NK-92 (cell line): ENCODE results near the gene TMEM72.

Experiments
- DNase-seq: peaks from one replicate; lab custom pipeline; 2025; ENCODE audit not compliant: unreplicated experiment; lab: John Stamatoyannopoulos, UW

The TMEM72 gene

DNA sequence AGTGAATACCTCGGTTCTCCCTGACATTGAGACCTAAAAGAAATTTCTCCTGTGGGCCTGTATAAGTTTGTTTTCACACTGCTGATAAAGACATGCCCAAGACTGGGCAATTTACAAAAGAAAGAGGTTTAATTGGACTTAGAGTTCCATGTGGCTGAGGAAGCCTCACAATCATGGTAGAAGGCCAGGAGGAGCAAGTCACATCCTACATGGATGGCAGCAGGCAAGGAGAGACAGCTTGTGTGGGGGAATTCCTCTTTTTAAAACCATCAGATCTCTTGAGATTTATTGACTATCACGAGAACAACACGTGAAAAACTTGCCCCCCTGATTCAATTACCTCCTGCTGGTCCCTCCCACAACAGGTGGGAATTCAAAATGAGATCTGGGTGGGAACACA lies 6.7 kb downstream of the TMEM72 start:
- no peak for DNase-seq

DNA sequence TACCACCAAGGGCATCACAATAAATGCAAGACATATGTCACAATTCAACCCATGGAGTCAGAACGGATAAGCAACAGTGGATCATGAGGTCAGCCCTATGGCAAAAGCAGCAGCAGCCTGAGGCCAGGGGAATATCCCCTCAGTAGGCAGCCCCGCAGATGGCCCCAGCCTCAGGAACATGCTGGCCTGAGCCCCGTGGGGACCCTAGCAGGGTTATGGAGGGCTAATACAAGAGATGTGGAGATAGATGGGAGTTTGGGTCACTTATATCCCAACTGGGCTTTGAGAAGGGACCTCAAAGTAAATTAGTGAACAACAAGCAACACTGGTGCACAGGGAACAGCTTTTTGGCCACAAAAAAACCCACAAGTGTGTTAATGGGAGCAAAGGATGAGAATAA lies 9.1 kb downstream of the TMEM72 start:
- DNase-seq: no peak

DNA sequence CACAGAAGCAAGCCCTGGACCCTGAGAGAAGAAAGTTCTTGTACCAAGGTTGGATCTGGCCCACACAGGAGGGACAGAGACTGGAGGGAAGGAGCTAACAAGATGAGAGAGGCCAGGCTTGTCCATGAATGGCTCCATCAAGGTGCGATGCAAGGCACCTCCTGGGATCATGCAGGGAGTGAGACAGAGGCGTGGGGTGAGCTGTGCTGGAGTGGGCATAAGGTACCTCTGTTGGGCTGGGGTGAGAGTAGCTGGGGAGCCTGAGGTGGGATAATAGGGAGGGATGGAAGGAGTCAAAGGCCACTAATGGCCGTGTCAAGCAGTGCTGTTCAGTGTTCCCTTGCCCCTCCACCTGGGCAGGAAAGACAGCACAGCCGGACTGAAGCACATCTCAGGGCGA lies 9.9 kb downstream of the TMEM72 start:
- DNase-seq: no peak

DNA sequence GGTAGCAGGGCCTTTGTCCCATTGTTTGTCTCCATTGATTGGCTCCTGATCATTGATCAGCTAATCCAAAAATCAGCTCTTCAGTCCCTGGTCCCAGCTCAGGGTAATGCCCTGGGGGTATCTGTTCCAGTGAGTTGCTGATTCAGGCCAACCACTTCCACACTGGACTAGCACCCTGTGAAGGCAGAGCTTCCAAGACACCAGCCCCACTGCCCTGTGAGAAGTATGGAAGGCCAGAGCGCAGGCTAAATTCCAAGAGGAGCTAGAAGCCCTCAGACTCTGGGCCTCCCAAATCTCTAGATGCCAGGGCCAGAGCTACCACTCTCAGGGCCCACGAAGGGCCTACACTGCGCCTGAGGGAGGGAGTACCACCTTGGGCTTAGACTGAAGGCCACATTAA lies 10.4 kb downstream of the TMEM72 start:
- no peak for DNase-seq

DNA sequence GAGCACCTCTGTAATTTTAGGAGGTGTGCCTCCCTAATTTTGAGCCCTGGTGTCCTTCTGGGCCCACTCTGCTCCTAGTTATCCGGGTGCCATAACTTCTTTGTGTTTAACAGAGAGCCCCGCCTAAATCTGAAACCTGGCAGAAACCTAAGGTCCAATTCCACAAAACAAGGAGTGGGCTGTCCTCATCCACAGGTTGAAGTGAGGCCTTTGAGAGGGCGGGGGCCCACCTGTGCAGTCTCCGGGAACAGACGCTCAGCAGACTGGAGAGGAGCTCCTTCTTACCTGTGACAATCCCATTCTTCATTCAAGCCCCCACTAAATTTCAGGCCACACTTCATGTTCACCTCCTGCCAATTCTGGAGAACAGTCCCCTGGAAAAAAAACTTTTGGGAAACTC lies 10.9 kb downstream of the TMEM72 start:
- DNase-seq: no peak

DNA sequence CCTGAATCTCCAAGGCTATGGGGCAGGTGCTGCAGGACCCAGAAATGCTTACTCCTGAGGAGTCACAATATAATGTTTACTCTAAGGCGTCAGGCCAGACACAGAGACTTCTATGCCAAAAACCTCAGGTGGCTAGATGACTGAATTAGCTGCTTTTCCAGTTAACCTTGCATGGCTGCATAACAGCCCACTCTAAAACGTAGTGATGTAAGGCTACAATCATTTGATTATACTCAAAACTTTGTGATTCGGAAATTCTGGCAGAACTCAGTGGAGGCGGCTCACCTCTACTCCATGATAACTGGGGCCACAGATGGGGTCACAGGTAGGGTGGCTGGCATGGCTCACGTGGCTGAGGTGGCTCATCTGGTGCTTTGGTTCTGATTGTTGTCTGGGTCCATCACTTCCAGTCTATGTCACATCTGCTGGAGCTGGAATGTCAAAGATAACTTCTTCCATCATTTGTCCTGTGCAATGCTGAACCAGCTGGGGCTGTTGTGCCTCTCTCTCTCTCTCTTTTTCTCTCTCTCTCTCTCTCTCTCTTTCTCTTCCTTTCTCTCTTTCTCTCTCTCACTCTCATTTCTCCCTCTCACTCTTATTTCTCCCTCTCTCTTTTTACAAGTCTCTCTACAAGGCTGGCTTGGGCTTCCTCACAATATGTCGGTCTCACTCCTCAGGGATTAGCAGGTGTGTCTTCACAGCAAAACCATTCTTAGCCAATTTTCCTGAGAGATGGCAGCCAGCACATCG lies 11.8 kb downstream of the TMEM72 start:
- DNase-seq: no peak

DNA sequence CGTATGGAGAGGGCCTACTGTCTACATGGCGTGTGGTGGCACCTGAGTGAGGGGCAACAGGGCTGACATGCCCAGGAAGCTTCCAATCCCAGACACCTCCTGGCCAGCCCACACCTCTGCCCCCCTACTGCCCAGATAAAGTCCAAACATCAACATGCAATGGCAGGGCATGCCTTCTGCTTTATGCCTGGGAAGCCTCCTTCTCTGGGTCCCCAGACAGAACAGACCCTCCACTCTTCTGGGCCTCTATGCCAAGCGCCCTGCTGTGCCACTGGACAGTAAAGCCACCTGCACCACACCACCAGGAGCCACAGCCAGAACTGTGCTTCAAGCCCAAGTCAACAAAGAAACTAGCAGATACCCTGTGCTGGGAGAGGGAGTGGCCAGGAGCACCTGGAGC lies 12.5 kb downstream of the TMEM72 start:
- no peak for DNase-seq

DNA sequence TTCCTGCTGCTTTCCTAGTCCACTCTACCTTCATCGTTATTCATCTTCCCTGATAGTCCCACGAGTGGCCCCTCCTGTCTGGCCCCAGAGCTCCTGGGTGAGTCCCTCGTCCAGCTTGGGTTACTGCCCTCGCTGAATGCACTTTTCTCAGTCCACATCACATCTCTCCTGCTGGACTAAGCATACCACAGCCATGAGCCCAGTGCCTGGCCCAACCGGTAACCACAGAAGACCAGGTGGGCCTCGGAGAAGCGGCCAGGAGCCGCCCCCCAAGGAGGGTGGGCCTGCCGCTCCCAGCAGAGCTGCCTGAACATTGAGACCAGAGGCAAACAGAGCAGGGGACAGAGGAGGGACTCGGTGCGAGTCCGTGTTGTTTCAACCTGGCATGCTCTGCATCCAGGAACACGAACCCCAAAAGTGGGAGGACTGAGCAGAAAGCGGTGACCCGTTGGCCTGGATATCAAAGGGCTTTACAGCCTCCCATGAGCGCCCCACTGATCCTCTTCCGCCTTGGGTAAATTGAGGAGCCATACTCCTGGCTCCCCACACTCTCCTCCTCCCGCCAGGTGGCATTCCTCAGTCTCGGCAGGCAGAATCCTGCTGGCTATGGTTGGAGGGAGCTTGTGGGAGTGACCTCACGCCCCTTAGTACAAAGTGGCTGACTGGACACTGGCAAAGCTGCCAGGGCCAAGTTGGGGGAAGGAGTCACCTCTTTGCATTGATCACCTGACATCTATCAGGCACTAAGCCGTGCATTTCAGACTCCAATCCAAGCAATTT lies 13.3 kb downstream of the TMEM72 start:
- DNase-seq: no peak

DNA sequence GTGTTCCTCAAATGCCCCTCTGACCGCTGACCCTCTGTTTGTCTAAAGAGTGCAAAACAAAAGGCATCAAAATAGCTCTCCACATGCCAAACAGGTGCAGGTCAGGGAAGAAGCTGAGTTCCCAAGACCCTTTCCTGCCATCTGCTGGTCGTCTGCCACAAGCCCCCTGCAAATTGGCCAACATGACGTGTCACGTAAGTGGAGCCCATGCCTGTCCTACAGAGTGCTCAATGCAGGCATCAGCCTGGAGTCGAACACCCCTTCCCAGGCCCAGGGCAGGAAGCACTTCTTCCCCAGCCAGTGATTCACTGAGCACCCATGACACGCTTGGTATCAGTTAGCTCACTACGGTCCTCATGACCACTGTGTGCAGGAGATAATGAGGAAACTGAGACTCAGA lies 14.1 kb downstream of the TMEM72 start:
- DNase-seq: no peak

DNA sequence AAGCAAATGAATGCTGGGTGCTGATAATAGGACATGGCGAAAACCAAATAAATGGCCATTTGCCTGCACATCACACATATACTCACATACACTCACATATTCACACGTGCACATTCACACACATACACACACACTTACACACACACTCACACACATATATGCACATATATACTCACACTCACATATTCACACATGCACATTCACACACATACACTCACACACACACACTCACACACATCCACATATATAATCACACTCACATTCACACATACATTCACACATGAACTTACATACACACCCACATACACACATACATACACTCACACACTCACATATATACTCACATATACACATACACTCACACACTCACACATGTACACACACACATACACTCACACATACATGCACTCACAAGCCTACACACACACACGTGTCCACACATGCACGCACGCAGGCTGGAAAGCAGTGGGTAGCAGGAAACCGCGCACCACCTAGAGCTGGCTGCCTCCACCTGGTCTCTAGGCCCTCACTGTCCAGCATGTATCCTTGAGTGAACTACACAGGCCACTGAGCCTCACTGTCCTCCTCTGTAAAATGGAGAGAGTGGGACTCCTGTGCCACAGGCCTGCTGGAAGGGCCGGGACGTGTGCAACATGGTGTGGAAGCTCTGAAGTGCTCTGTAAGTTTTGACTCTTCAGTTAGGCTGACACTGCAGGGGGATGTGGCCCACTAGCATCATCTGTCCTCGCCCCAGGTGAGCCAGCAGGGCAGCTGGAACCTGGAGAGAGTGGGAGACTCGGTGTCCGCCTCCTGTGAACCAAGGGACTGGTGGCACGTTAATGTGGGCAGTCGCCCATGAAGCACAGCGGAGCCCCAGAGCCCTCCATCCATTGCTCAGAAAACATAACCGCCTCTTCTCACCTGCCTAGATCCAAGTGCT lies 14.9 kb downstream of the TMEM72 start:
- no peak for DNase-seq

DNA sequence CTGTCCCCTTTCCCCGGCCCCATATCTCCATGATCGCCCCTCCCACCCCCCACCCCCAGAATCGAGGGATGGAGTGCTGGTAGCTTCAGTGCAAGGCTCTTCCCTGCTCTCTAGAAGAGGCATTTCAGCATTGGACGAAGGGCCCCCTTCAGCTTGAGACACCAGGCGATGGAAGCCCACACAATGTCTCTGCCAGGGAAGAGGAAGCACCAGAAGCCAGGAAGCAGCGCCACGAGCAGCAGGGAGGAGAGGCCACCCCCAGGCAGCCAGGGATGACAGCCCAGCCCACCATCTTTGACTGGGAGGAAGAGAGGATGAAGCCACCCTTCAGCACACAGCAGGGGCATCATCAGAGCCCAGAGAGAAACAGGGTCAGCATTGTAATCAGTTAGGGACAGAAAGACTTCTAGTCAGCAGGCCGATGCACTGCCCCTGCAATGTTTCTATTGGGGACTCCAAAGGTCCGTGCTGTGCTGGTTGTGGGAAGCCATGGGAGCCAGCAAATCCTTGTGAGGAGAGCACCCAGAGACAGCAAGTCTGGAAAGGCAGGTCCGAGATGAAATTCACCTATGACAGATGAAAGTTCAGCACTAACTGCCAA lies 15.7 kb downstream of the TMEM72 start:
- no peak for DNase-seq

DNA sequence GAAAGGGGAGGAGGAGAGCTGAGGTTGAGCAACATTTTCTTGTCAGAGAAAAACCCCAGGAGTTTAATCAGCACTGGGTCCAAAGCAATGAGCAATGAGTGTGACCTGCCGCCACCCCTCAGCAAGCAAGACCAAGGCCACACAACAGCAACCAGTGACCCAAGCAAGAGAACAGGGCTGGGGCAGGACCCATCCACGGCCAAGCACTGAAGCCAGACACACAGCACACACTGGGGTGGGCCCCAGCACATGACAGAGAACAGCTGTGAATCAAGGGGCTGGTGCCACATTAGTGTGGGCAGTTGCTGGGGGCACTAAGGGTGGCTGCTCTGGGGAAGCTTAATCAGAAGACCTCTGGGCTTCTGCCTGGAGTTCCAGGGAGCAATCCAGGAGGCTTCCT lies 16.2 kb downstream of the TMEM72 start:
- DNase-seq: no peak

DNA sequence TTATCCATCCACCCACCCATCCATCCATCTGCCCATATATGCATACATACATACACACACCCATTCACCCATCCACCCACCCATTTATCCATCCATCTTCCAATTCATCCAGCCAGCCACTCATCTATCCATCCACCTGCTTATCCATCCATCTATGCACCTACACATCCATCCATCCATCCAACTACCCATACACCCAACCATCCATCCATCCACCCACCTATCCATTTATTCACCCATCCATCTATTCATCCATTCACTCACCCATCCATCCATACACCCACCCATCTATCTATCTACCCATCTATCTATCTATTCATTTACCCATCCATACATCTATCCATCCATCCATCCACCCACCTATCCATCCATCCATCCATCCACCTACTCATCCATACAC lies 17.3 kb downstream of the TMEM72 start:
- DNase-seq: no peak

DNA sequence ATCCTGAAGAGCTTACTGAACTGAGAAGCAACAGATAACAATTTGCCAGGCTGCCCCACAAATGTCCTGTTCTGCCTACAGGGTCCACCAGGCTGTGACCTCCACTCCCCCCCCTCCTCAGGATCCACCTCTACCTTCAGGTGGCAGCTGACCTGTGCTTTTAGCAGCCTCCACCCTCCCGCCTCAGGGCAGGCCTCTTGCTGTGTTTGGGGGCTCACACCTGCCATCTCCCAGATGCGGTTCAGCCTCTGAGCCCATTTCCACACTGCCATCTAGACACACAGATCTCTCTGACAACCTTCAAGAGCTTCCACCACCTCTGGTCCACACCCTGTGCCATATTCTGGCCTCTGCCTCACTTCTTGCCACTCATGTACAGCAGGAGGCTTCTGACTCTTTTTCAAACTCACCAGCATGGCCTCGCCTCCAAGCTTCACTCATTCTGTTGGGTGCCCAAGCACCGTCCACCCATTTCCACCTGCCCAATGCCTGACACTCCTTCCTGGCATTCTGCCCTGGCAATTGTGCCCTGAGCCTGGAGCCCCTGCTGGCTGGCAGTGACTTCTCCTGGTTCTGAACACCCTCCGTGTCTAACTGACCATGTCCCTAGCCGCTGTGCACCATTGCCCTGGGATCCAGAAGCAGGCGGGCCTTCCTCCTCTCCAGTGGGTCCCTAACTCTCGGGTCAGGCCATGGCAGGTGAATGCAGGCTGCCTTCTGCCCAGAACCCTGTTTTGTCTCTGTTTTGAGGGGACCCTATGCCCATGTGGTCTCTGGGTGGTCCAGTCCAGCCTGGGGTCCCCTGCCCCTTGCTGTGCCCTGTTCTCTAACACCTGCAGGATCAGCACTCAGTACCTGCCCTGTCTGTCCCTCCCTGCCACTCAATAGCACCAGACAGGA lies 18.5 kb downstream of the TMEM72 start:
- no peak for DNase-seq

DNA sequence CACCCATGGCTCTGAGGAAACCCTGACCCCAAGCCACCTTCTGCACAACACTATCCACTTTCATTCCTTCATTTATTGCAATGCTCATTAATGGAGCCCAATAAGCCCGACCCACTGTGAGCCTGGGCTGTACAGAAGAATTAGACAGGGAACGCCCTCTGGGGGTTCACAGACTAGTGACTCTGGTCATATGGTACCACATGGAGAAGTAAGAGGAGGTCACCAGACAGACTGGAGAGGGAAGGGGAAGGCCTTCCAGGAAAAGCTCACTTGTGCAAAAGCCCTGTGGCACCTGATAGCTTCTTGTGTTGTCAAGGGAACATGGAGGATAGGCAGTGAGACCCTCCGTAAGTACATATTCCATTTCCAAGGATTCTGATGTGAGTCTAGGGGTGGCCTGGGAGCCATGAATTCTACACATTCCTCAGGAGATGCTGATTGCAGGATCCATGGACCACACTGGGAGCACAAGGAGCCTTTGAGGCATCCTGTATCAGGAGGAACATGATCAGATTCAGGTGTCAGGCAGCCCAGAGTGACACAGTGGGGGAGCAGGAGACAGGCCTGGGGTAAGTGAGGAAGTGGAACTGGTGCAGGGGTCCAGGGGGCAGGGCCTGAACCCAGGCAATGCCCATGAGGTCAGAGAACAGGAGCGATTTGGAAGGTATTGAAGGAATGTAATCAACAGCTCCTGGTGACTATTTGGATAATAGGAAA lies 19.9 kb downstream of the TMEM72 start:
- no peak for DNase-seq

DNA sequence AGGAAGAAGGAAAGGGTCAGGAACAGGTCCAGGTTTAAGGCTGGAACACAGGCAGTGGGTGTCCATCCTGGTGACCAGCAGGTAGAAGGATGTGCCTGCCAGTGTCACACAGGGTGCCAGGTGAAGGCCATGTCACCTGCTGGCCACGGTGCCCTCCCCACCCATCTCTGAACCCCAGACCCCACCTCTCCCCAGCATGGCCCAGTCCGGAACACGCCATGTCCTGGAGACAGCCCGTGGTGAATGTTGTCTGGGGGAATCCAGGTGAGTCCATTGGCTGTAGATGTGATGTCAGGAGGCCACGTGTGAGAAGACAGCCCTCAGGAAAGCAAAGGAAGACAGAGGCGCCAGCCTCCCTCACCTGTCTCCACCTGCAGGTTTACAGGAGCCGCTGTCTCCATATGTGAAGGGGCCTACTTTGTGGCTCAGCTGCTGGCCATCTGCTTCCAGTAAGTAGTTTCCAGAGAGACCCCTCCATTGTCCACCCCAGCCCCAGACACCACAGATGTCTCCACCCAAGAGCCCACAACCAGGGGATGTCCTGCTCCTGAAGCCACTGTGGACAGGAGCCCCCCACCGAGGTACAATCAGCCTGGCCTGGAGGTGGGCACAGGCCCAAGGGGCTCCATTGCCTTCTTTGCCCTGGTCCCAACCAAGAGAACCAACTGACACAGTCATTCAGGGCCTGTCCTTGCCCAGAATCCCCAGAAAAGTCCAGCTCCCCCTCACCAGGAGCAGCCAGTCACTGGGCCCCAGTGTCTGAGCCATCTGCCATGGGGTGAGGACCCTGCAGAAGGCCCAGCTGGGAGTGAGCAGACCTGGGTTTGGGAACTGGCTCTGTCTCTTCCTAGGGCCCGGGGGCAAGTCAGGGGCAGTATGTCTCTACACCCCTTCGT lies 20.7 kb downstream of the TMEM72 start:
- no peak for DNase-seq

DNA sequence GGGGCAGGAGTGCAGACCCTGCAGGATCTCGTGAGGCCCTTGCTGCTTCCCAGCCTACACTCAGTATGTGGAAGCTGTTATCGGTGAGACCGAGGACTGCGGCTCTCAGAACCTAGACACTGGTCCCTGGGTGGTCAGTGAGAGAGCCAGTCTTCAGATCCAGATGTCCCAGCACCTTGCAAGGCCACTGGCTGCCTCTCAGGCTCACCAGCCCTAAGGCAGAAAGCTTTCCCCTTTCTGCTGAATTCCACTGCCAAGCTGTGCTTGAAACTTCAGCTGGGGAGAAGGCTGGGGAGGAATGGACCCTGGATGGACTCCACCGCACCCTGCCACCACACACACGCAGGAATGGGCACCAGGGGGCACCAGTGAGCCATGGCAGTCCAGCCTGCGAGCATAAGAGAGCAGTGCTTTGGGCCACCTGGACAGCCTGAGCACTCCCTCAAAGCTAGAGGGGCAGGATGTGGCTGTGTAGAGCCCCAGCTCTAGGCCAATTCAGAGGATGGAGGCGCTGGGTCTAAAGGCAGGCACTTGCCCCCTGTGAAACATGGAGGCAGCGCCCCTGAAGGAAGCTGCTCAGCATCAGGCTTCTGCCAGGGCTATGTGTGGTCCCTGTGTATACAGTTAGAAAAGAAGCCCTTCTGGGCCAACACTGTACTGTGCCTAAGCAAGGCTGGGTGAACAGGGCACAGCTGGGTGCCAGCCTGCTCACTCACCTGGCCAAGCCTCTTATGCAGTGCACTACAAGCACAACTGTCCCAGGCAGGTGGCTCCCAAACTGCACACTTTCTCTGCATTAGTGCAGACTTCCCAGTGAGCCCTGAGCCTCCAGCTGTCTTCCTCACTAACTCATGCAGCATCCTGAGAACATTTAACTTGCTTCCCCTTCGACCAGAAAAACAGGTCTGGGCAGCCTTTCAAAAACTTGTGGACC lies 21.6 kb downstream of the TMEM72 start:
- peak; percentile 16 for DNase-seq
